Lung (tissue), 12 donors: Measurements from ENCODE around the gene NCOA1. TPM values are rescaled to one million over a fixed set of nuclear protein-coding genes. Genes with fewer than 3 reads are reported as not detected.
A peak's percentile ranks its signal among the peaks of the same experiment; 100 is the strongest.

Source experiments
- ATAC-seq: fragments of 200-7000 bp; cut with Tn5 transposase; one replicate; pipeline ENCODE4 v1.9.1; 2020; ENCODE audit warnings: moderate number of reproducible peaks; ENCODE audit not compliant: insufficient read depth, low FRiP score
- DNase-seq, 3 donors: peaks; one replicate each; pipeline ENCODE4 v3.0.0-alpha.2; 2013 to 2017
- H3K27ac ChIP-seq, 2 donors: one replicate each; pipeline ENCODE4 v1.5.1; 2013; ENCODE audit warnings: mild to moderate bottlenecking in 2 of 2, moderate library complexity in 2 of 2, control low read depth in 1 of 2, inconsistent platforms in 1 of 2, low read depth in 1 of 2, low read length in 1 of 2
- H3K27me3 ChIP-seq, 3 donors: one replicate each; pipeline ENCODE4 v1.5.1; 2013; ENCODE audit warnings: low read length in 2 of 3; ENCODE audit not compliant: control insufficient read depth in 3 of 3, insufficient read depth in 3 of 3
- H3K36me3 ChIP-seq, 4 donors: one replicate each; pipeline ENCODE4 v1.5.1; 2013; ENCODE audit warnings: low read length in 4 of 4, mild to moderate bottlenecking in 1 of 4, moderate library complexity in 1 of 4; ENCODE audit not compliant: control insufficient read depth in 4 of 4, insufficient read depth in 4 of 4
- H3K4me1 ChIP-seq, 5 donors: one replicate each; pipeline ENCODE4 v1.5.1; 2013; ENCODE audit warnings: low read length in 5 of 5, mild to moderate bottlenecking in 2 of 5, moderate library complexity in 1 of 5; ENCODE audit not compliant: control insufficient read depth in 5 of 5, insufficient read depth in 5 of 5
- H3K4me3 ChIP-seq: one replicate; pipeline ENCODE4 v1.5.1; 2013; ENCODE audit warnings: mild to moderate bottlenecking, control low read depth, moderate library complexity
- H3K9ac ChIP-seq, 2 donors: one replicate each; pipeline ENCODE4 v1.5.1; 2013; ENCODE audit warnings: low read length in 2 of 2, control low read depth in 1 of 2; ENCODE audit not compliant: insufficient read depth in 1 of 2
- H3K9me3 ChIP-seq, 4 donors: one replicate each; pipeline ENCODE4 v1.5.1; 2013; ENCODE audit warnings: low read length in 3 of 4, mild to moderate bottlenecking in 1 of 4, moderate library complexity in 1 of 4; ENCODE audit not compliant: control insufficient read depth in 4 of 4, insufficient read depth in 3 of 4
- WGBS, 2 donors: extraction: QIAGEN DNeasy Blood & Tissue Kit; methylation state at CpG; one replicate each; pipeline ENCODE4 v1.1.7; 2013; 5-methylcytosine and 5-hydroxymethylcytosine counted together
- polyA plus RNA-seq, 2 donors: library from polyadenylated mRNA; stranded (reverse); fragments of 200-250 nt; gene quantifications; one replicate each; pipeline ENCODE4 v1.2.1, GENCODE V29; 2013
- total RNA-seq, 2 donors: library from RNA; depleted of rRNA in 1 of 2; stranded (reverse); fragments of >200 nt in 1 of 2; gene quantifications; one replicate each; pipeline ENCODE4 v1.2.1, GENCODE V29; 2014 to 2021
- TF ChIP-seq, protein P1 (sequence below): IDR thresholded peaks from 2 replicates; pipeline ENCODE4 v1.5.1; 2012; ENCODE audit warnings: mild to moderate bottlenecking; ENCODE audit errors: control extremely low read depth, extremely low read depth
- donor health status: control.
- donor health status: control.
- donor health status: Bipolar disorder and iron deficiency.
- donor health status: healthy.
- donor health status: DM: yes; HTN: yes; CAD: no.

The NCOA1 gene
- total and polyA plus RNA-seq, 4 donors = 8.3 to 123 (median 27.3) TPM

DNA sequence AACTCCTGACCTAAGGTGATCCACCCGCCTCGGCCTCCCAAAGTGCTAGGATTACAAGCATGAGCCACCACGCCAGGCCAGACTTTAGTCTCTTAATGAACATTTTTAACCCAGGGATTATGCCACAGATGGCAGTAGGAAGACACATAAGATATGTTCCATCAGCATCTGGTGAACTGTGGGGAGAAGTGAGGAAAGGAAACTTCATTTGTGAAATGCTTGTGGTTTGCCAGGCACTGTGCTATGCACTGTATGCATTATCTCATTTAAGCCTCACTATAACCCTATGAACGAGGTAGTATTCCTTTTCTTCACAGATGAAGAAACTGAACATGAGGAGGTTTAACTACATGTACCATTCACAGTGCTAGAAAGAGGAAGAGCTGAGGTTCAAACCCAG is 272.8 kb downstream of the NCOA1 start:
- no peak overlapping the region for H3K27ac ChIP-seq
- H3K4me3 ChIP-seq = no peak overlapping the region
- no peaks in the 10 kb centered on the region for H3K9me3 ChIP-seq
- H3K27me3 ChIP-seq = no peaks in the 10 kb centered on the region
- H3K36me3 ChIP-seq = peaks cover 16 to 25% (median 19%) of the 10 kb centered on the region in 4 donors
- DNase-seq = no peak
- 94 to 95% methylated on average over 4 of the region's 4 CpGs for WGBS, 2 donors
- peaks cover 0 to 2% (median 0%) of the 10 kb centered on the region in 5 donors for H3K4me1 ChIP-seq
- no peak overlapping the region for H3K9ac ChIP-seq
- TF ChIP-seq, protein P1, sequence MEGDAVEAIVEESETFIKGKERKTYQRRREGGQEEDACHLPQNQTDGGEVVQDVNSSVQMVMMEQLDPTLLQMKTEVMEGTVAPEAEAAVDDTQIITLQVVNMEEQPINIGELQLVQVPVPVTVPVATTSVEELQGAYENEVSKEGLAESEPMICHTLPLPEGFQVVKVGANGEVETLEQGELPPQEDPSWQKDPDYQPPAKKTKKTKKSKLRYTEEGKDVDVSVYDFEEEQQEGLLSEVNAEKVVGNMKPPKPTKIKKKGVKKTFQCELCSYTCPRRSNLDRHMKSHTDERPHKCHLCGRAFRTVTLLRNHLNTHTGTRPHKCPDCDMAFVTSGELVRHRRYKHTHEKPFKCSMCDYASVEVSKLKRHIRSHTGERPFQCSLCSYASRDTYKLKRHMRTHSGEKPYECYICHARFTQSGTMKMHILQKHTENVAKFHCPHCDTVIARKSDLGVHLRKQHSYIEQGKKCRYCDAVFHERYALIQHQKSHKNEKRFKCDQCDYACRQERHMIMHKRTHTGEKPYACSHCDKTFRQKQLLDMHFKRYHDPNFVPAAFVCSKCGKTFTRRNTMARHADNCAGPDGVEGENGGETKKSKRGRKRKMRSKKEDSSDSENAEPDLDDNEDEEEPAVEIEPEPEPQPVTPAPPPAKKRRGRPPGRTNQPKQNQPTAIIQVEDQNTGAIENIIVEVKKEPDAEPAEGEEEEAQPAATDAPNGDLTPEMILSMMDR = no peak
- no peak for ATAC-seq

- DNase-seq (no peak), ATAC-seq (no peak)
- peaks cover 20 to 27% (median 25%) of the 10 kb centered on the region in 4 donors for H3K36me3 ChIP-seq
- no peak overlapping the region for H3K27ac ChIP-seq
- H3K4me3 ChIP-seq = no peak overlapping the region
- H3K4me1 ChIP-seq = peaks cover 0 to 2% (median 0%) of the 10 kb centered on the region in 5 donors
- TF ChIP-seq, protein P1 = no peak
- no peak overlapping the region for H3K9ac ChIP-seq
- WGBS, 2 donors = 61 to 72% methylated on average over 6 of the region's 6 CpGs
- no peaks in the 10 kb centered on the region for H3K9me3 ChIP-seq
- H3K27me3 ChIP-seq = no peaks in the 10 kb centered on the region
Observed at GRCh38 chr2:24766609-24767008, 275.6 kb downstream of the NCOA1 start.

DNA sequence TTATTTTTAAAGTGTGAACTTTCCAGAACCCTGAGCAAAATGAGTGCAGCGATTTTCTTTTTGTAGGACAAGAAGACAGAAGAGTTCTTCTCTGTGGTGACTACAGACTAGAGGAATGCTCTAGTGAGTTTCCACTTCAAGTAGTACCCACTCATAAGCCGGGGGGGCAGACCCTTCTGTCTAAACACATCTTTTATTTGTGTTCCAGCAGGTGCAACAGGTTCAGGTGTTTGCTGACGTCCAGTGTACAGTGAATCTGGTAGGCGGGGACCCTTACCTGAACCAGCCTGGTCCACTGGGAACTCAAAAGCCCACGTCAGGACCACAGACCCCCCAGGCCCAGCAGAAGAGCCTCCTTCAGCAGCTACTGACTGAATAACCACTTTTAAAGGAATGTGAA is 277.0 kb downstream of the NCOA1 start:
- Histone ChIP-seq H3K4me1 (peaks cover 0 to 2% (median 0%) of the 10 kb centered on the region in 5 donors), H3K36me3 (peaks cover 16 to 22% (median 20%) of the 10 kb centered on the region in 4 donors), H3K27ac (peak overlapping the region in 1 of 2 donors; percentile 31), H3K9me3 (no peaks in the 10 kb centered on the region), H3K9ac (no peak overlapping the region), H3K4me3 (no peak overlapping the region), H3K27me3 (no peaks in the 10 kb centered on the region)
- no peak for ATAC-seq
- TF ChIP-seq, protein P1 = no peak
- peak; percentile 30 to 33 (median 32) for DNase-seq
- 68 to 85% methylated on average over 5 of the region's 5 CpGs for WGBS, 2 donors

DNA sequence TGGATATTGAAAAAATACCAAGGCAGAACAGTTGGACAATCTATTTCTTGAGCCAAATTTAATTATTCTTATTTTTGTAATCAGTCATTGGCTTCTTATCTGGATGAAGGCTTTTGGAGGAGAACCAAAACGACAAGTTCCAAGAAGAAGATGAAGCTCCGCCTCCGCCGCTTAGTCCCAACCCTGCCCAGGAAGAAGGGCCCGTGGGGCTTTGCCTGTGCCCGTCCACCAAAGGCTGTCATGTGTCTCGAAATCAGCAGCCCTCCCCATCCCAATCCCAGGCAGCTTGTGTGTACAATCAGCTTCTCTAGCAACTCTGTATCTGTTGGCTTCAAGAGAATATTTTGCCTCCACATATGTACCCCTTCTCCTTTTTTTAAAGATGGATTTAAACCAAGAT is 277.5 kb downstream of the NCOA1 start:
- peaks cover 0 to 2% (median 0%) of the 10 kb centered on the region in 5 donors for H3K4me1 ChIP-seq
- WGBS, 2 donors = 77 to 78% methylated on average over 7 of the region's 7 CpGs
- no peak overlapping the region for H3K27ac ChIP-seq
- TF ChIP-seq, protein P1 = no peak
- ATAC-seq = no peak
- no peak overlapping the region for H3K4me3 ChIP-seq
- no peaks in the 10 kb centered on the region for H3K9me3 ChIP-seq
- no peak overlapping the region for H3K9ac ChIP-seq
- peak in 2 of 3 donors; percentile 57 to 69 for DNase-seq
- peaks cover 16 to 22% (median 19%) of the 10 kb centered on the region in 4 donors for H3K36me3 ChIP-seq
- H3K27me3 ChIP-seq = no peaks in the 10 kb centered on the region
